Vagina (tissue), 2 donors: ENCODE results near the gene EIF3F. TPM values are rescaled to one million over a fixed set of nuclear protein-coding genes. Genes with fewer than 3 reads are reported as not detected.

Experiments
- DNase-seq, 2 donors: peaks; one replicate each; pipeline ENCODE4 v3.0.0-alpha.2; 2017; ENCODE audit errors: extremely low spot score in 2 of 2
- H3K27ac ChIP-seq: fragments of 200-600 bp; sonication (generic); one replicate; pipeline ENCODE4 v1.5.1; 2019
- H3K27me3 ChIP-seq: fragments of 200-600 bp; sonication (generic); one replicate; pipeline ENCODE4 v1.5.1; 2019
- H3K36me3 ChIP-seq, 2 donors: fragments of 200-600 bp; sonication (generic); one replicate each; pipeline ENCODE4 v1.5.1; 2017 to 2019
- H3K4me1 ChIP-seq: fragments of 200-600 bp; sonication (generic); one replicate; pipeline ENCODE4 v1.5.1; 2019
- H3K4me3 ChIP-seq, 2 donors: fragments of 200-600 bp; sonication (generic); 1 replicate in 1 of 2; 2 replicates in 1 of 2; pipeline ENCODE4 v1.5.1; 2016 to 2019
- H3K9me3 ChIP-seq: fragments of 200-600 bp; sonication (generic); one replicate; pipeline ENCODE4 v1.5.1; 2019
- CTCF ChIP-seq, 3 experiments: fragments of 450-650 bp in 2 of 3; fragments of 200-600 bp in 1 of 3; sonication (generic) in 1 of 3; IDR thresholded peaks; one replicate each; pipeline ENCODE4 v1.5.1; 2017 to 2019; ENCODE audit warnings: antibody characterized with exemption in 3 of 3, mild to moderate bottlenecking in 2 of 3, moderate library complexity in 2 of 3
- POLR2A ChIP-seq, 2 donors: fragments of 450-650 bp; IDR thresholded peaks; one replicate each; pipeline ENCODE4 v1.6.1; 2017; ENCODE audit warnings: antibody characterized with exemption in 2 of 2, mild to moderate bottlenecking in 2 of 2, moderate library complexity in 2 of 2
- POLR2AphosphoS5 ChIP-seq, 2 donors: sonication (generic); formaldehyde crosslinking; IDR thresholded peaks; one replicate each; pipeline ENCODE4 v1.9.0; 2017; ENCODE audit warnings: antibody characterized with exemption in 2 of 2, mild to moderate bottlenecking in 2 of 2, low read depth in 1 of 2; ENCODE audit not compliant: insufficient read depth in 1 of 2
- intact Hi-C: fragments of 100-400 bp; cut with DNase I; formaldehyde crosslinking; loops from one replicate; pipeline ENCODE4 v1.15.1; 2023
- total RNA-seq: library from RNA; depleted of rRNA; stranded (reverse); fragments of >200 nt; gene quantifications from one replicate; pipeline ENCODE4 v1.2.3, GENCODE V29; 2016

EIF3F gene
- total RNA-seq, 1 donor from 2014 or later = 336 TPM

- Histone ChIP-seq H3K27me3 (no peaks in the 10 kb centered on the region), H3K36me3 (no peaks in the 10 kb centered on the region), H3K4me3 (no peak overlapping the region), H3K9me3 (no peaks in the 10 kb centered on the region), H3K4me1 (peaks cover 26% of the 10 kb centered on the region), H3K27ac (no peak overlapping the region)
- intact Hi-C loops = loop anchor here (5.0 kb wide), 1 partner anchor 71 kb away; no protein-coding TSS in a partner anchor
- TF ChIP-seq CTCF (IDR thresholded peaks at IDR 0.05) = no peak
- no peak for TF ChIP-seq POLR2A (IDR thresholded peaks at IDR 0.05)
- no peak for TF ChIP-seq POLR2AphosphoS5 (IDR thresholded peaks at IDR 0.05; ENCODE audit: insufficient read depth in 1 of 2, low read depth in 1 of 2)
- peak; percentile 74 to 93 for DNase-seq
These were observed 29.3 kb downstream of the EIF3F start for GRCh38 chr11:8016440-8016839.

GRCh38 chr11:8017071-8017470 is 29.9 kb downstream of the EIF3F start:
- DNase-seq = peak; percentile 37 to 52
- H3K27me3 ChIP-seq = no peaks in the 10 kb centered on the region
- TF ChIP-seq CTCF (IDR thresholded peaks at IDR 0.05) (no peak), POLR2A (IDR thresholded peaks at IDR 0.05) (no peak)
- no peaks in the 10 kb centered on the region for H3K9me3 ChIP-seq
- no peak overlapping the region for H3K27ac ChIP-seq
- H3K4me1 ChIP-seq = peaks cover 26% of the 10 kb centered on the region
- H3K4me3 ChIP-seq = no peak overlapping the region
- no peaks in the 10 kb centered on the region for H3K36me3 ChIP-seq
- intact Hi-C loops = loop anchor here (5.0 kb wide), 1 partner anchor 70 kb away; no protein-coding TSS in a partner anchor

- Histone ChIP-seq H3K4me3 (peak overlapping the region; percentile 70 to 77), H3K27ac (peak overlapping the region; percentile 97), H3K36me3 (no peaks in the 10 kb centered on the region), H3K4me1 (peaks cover 26% of the 10 kb centered on the region), H3K9me3 (no peaks in the 10 kb centered on the region), H3K27me3 (no peaks in the 10 kb centered on the region)
- intact Hi-C loops = loop anchor here (5.0 kb wide), 1 partner anchor 69 kb away; no protein-coding TSS in a partner anchor
- peak; percentile 49 to 79 for DNase-seq
- no peak for TF ChIP-seq POLR2A (IDR thresholded peaks at IDR 0.05)
- no peak for TF ChIP-seq CTCF (IDR thresholded peaks at IDR 0.05)
- no peak for TF ChIP-seq POLR2AphosphoS5 (IDR thresholded peaks at IDR 0.05; ENCODE audit: insufficient read depth in 1 of 2, low read depth in 1 of 2)
These were observed 30.9 kb downstream of the EIF3F start for GRCh38 chr11:8017894-8018483.

GRCh38 chr11:8018484-8019313 is 31.6 kb downstream of the EIF3F start:
- intact Hi-C loops = loop anchor here (5.0 kb wide), 1 partner anchor 69 kb away; no protein-coding TSS in a partner anchor
- Histone ChIP-seq H3K9me3 (no peaks in the 10 kb centered on the region), H3K36me3 (no peaks in the 10 kb centered on the region), H3K27ac (peak overlapping the region; percentile 97), H3K27me3 (no peaks in the 10 kb centered on the region), H3K4me3 (peak overlapping the region; percentile 70 to 77), H3K4me1 (peaks cover 26% of the 10 kb centered on the region)
- TF ChIP-seq POLR2A (IDR thresholded peaks at IDR 0.05) (no peak), CTCF (IDR thresholded peaks at IDR 0.05) (no peak), POLR2AphosphoS5 (IDR thresholded peaks at IDR 0.05; ENCODE audit: insufficient read depth in 1 of 2, low read depth in 1 of 2) (peak in 1 of 2 donors; percentile 30)
- peak; percentile 82 to 87 for DNase-seq
